Activated T-cell treated with anti-CD3 and anti-CD28 coated beads, Interleukin-2, amount 50 U/mL, for 1 hour (primary cell): ENCODE measurements around the gene GPR107.

Source experiments
- DNase-seq: peaks from one replicate; pipeline ENCODE4 v3.0.0-alpha.2; 2020

GPR107 gene

GRCh38 chr9:130058887-130059286, 5.2 kb downstream of the GPR107 start:
- DNase-seq, result no peak

GRCh38 chr9:130060296-130060695, 6.6 kb downstream of the GPR107 start:
- no peak for DNase-seq

GRCh38 chr9:130062750-130063149, 9.0 kb downstream of the GPR107 start:
- DNase-seq, result no peak

- no peak for DNase-seq
Observed at GRCh38 chr9:130064621-130065020, 10.9 kb downstream of the GPR107 start.

- no peak for DNase-seq
Observed at GRCh38 chr9:130069048-130069447, 15.3 kb downstream of the GPR107 start.

- DNase-seq, result no peak
Observed at GRCh38 chr9:130072515-130073235, 19.0 kb downstream of the GPR107 start.

GRCh38 chr9:130073373-130073772, 19.7 kb downstream of the GPR107 start:
- DNase-seq, result no peak

GRCh38 chr9:130078547-130078946, 24.8 kb downstream of the GPR107 start:
- no peak for DNase-seq

- DNase-seq, result no peak
Observed at GRCh38 chr9:130084337-130084736, 30.6 kb downstream of the GPR107 start.

- no peak for DNase-seq
Observed at GRCh38 chr9:130088051-130088450, 34.3 kb downstream of the GPR107 start.

GRCh38 chr9:130089141-130089540, 35.4 kb downstream of the GPR107 start:
- DNase-seq, result no peak

- DNase-seq, result no peak
Observed at GRCh38 chr9:130090915-130091314, 37.2 kb downstream of the GPR107 start.

- no peak for DNase-seq
Observed at GRCh38 chr9:130092910-130093309, 39.2 kb downstream of the GPR107 start.

GRCh38 chr9:130095872-130096271, 42.2 kb downstream of the GPR107 start:
- no peak for DNase-seq

GRCh38 chr9:130100681-130101080, 47.0 kb downstream of the GPR107 start:
- DNase-seq, result no peak

- no peak for DNase-seq
Observed at GRCh38 chr9:130101915-130102314, 48.2 kb downstream of the GPR107 start.

- no peak for DNase-seq
Observed at GRCh38 chr9:130104491-130105193, 50.9 kb downstream of the GPR107 start.

- DNase-seq, result no peak
Observed at GRCh38 chr9:130106860-130107233, 53.1 kb downstream of the GPR107 start.

- DNase-seq, result peak; percentile 80
Observed at GRCh38 chr9:130107234-130107861, 53.6 kb downstream of the GPR107 start.

- DNase-seq, result no peak
Observed at GRCh38 chr9:130107955-130108354, 54.2 kb downstream of the GPR107 start.

- DNase-seq, result no peak
Observed at GRCh38 chr9:130110166-130110565, 56.5 kb downstream of the GPR107 start.

- no peak for DNase-seq
Observed at GRCh38 chr9:130110596-130111021, 56.9 kb downstream of the GPR107 start.

GRCh38 chr9:130111786-130112537, 58.3 kb downstream of the GPR107 start:
- DNase-seq, result no peak
